Progenitor cell of endocrine pancreas (in vitro differentiated cells): ENCODE measurements around the gene LPAR3. TPM values are rescaled to one million over a fixed set of nuclear protein-coding genes. Genes with fewer than 3 reads are reported as not detected.

Experiments used
- DNase-seq: peaks from one replicate; pipeline ENCODE4 v3.0.0; 2021; ENCODE audit warnings: low spot score; ENCODE audit not compliant: unreplicated experiment
- H3K27ac Mint-ChIP-seq: 2 replicates; pipeline ENCODE4 v1.8.0; 2021; ENCODE audit warnings: mild to moderate bottlenecking, moderate library complexity, mixed read lengths
- H3K27me3 Mint-ChIP-seq: 2 replicates; pipeline ENCODE4 v1.8.0; 2021; ENCODE audit warnings: mixed read lengths
- H3K36me3 Mint-ChIP-seq: 2 replicates; pipeline ENCODE4 v1.8.0; 2022; ENCODE audit warnings: mixed read lengths; ENCODE audit not compliant: insufficient read depth
- H3K4me1 Mint-ChIP-seq: 2 replicates; pipeline ENCODE4 v1.8.0; 2021; ENCODE audit warnings: low read depth, mixed read lengths
- H3K4me3 Mint-ChIP-seq: 2 replicates; pipeline ENCODE4 v1.8.0; 2021; ENCODE audit warnings: low read depth, mild to moderate bottlenecking, moderate library complexity, mixed read lengths
- H3K9me3 Mint-ChIP-seq: 2 replicates; pipeline ENCODE4 v1.8.0; 2021; ENCODE audit warnings: low read depth, mixed read lengths
- total RNA-seq: library from RNA; stranded (reverse); gene quantifications from 2 replicates; pipeline ENCODE4 v1.2.1, GENCODE V29; 2021
- TF ChIP-seq, protein P1 (sequence below): fragments of 200-600 bp; sonication (generic); IDR thresholded peaks from one replicate; pipeline ENCODE4 v1.5.0; 2021; ENCODE audit warnings: antibody characterized with exemption, mild to moderate bottlenecking; ENCODE audit not compliant: unreplicated experiment

Gene LPAR3
- total RNA-seq, 1 donor from 2014 or later, result 5.1 TPM

DNA sequence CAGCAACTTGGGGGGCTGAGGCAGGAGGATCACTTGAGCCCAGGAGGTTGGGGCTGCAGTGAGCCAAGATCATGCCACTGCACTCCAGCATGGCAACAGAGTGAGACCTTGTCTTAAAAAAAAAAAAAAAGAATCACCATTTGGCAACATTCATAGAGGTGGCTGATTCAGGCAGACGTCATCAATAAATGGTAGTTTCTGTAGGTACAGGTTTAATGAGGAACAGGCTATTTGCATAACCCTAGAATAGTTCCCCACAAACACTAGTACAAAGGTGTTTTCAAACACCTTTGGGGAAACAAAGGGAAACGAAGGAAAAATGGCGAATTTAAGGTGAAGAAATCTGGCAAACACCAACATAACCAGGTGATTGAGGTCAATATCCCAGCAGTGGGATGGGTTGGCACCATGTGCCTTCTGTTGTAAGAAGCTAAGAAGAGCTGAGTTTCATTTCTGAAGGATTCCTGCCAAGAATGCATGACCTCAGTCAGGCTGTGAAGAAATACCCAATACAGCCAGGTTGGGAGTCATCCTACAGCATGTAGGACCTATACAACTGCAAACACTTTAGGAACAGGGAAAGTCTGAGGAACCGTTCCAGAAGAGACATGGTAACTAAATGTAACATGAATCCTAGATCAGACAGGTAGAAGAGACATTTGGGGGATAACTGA lies 5.6 kb downstream of the LPAR3 start:
- peaks cover 15% of the 10 kb centered on the region for H3K27me3 Mint-ChIP-seq
- H3K9me3 Mint-ChIP-seq, result no peaks in the 10 kb centered on the region
- no peaks in the 10 kb centered on the region for H3K36me3 Mint-ChIP-seq
- TF ChIP-seq, protein P1, sequence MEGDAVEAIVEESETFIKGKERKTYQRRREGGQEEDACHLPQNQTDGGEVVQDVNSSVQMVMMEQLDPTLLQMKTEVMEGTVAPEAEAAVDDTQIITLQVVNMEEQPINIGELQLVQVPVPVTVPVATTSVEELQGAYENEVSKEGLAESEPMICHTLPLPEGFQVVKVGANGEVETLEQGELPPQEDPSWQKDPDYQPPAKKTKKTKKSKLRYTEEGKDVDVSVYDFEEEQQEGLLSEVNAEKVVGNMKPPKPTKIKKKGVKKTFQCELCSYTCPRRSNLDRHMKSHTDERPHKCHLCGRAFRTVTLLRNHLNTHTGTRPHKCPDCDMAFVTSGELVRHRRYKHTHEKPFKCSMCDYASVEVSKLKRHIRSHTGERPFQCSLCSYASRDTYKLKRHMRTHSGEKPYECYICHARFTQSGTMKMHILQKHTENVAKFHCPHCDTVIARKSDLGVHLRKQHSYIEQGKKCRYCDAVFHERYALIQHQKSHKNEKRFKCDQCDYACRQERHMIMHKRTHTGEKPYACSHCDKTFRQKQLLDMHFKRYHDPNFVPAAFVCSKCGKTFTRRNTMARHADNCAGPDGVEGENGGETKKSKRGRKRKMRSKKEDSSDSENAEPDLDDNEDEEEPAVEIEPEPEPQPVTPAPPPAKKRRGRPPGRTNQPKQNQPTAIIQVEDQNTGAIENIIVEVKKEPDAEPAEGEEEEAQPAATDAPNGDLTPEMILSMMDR, result no peak
- DNase-seq, result no peak
- peaks cover 10% of the 10 kb centered on the region for H3K4me1 Mint-ChIP-seq
- no peak overlapping the region for H3K27ac Mint-ChIP-seq
- H3K4me3 Mint-ChIP-seq, result no peak overlapping the region

DNA sequence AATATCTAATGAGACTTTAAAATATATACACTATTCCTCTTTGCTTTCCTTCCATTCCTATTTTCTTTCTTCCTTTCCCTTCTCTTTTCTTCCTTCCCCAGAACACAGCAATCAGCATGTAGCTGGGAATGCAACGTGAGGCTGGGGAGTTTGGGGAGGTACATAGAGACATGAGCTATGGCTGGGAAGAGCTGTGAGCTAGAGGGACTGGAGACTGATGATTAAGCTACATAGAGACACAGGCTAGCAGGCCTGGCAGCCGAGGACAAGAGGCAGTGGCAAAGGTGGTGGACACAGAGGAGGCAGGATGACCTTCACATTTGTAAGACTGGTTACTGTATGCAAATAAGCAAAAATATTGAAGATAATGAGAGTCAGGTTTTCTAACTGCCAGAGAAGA lies 7.5 kb downstream of the LPAR3 start:
- no peaks in the 10 kb centered on the region for H3K4me1 Mint-ChIP-seq
- H3K27ac Mint-ChIP-seq, result no peak overlapping the region
- no peaks in the 10 kb centered on the region for H3K36me3 Mint-ChIP-seq
- H3K9me3 Mint-ChIP-seq, result peaks cover 8% of the 10 kb centered on the region
- H3K27me3 Mint-ChIP-seq, result peaks cover 8% of the 10 kb centered on the region
- no peak overlapping the region for H3K4me3 Mint-ChIP-seq
- TF ChIP-seq, protein P1, result no peak
- DNase-seq, result no peak

DNA sequence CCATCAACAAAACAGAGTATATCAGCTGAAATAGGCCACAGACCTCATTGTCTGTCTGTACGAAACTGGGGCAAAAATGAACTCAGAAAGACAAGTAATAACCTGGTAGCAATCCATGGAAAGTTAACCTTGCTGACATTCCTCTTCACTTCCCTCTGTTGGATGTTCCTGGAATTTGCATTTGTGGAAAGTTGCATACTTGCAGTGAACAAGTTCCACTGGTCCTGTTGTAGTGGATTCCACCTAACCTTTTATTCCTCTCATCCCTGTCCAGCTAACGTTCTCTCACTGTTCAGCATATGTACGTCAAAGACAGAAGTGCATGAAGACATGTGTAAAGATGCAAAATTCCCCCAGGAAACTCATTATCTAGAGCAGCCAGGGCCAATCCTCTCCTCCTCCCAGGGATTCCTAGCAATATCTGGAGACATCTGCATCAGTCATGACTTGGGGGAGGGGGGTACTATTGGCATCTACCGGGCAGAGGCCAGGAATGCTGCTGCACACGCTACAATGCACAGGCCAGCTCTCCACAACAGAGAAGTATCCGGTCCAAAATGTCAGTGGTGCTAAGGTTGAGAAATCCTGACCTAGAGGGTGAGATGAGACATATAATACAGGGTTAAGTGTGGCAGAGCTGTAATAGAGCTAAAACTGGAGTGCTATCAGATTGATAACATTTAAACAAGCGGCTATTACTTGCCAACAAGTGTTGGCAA lies 8.2 kb downstream of the LPAR3 start:
- Mint-ChIP-seq H3K36me3 (no peaks in the 10 kb centered on the region), H3K9me3 (peaks cover 8% of the 10 kb centered on the region), H3K4me3 (no peak overlapping the region), H3K27me3 (peaks cover 6% of the 10 kb centered on the region), H3K27ac (no peak overlapping the region), H3K4me1 (no peaks in the 10 kb centered on the region)
- TF ChIP-seq, protein P1, result no peak
- DNase-seq, result no peak

DNA sequence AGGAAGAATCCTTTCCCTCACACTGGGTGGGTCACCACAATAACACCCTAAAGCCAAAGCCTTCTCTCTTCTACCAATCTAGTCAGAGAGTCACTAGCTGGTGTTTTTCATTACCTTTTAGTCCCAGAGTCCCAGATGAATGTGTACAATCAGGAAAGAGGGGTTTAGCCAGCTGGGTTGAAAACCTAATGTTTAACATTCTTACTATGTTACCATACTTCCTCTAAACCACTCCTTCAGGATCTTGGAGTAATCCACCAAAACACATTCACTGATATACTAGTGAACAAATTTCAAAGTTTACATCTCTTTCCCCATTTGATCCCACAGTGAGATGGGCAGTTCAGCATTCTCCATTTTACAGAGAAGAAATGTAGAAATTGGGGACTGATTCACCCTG lies 9.7 kb downstream of the LPAR3 start:
- Mint-ChIP-seq H3K36me3 (no peaks in the 10 kb centered on the region), H3K27ac (no peak overlapping the region), H3K4me1 (no peaks in the 10 kb centered on the region), H3K4me3 (no peak overlapping the region), H3K27me3 (peaks cover 4% of the 10 kb centered on the region), H3K9me3 (peaks cover 8% of the 10 kb centered on the region)
- TF ChIP-seq, protein P1, result no peak
- DNase-seq, result no peak

DNA sequence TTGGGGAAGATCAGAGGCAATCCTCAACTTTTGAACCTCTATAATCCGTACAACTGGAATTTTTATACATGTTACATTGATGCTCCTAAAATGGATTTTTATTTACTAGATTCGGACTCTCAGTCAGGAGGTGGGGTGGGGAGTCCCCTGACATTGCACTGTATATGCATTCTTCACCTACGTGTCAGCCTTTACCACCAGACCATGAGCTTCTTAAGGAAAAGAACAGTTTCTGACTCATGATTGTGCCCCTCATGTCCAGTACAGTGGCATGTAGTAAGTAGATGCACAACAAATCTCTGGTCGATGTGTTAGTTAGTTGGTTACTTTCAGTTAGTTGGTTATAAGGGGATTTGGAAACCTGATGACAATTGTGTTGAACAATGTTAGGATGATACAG lies 15.4 kb downstream of the LPAR3 start:
- DNase-seq, result no peak
- H3K36me3 Mint-ChIP-seq, result no peaks in the 10 kb centered on the region
- H3K9me3 Mint-ChIP-seq, result peaks cover 8% of the 10 kb centered on the region
- no peak overlapping the region for H3K4me3 Mint-ChIP-seq
- TF ChIP-seq, protein P1, result no peak
- H3K27ac Mint-ChIP-seq, result no peak overlapping the region
- no peaks in the 10 kb centered on the region for H3K4me1 Mint-ChIP-seq
- H3K27me3 Mint-ChIP-seq, result peaks cover 2% of the 10 kb centered on the region
